ENCODE results near the gene ATP1A2. TPM values are rescaled to one million over a fixed set of nuclear protein-coding genes. Genes with fewer than 3 reads are reported as not detected.

Gene ATP1A2
- polyA plus RNA-seq, 3 donors = 4.5 to 5.1 (median 5.0) TPM

GRCh38 chr1:160144921-160145320 lies 29.4 kb downstream of the ATP1A2 start:
- no peak for DNase-seq

- no peak for DNase-seq
Observed at GRCh38 chr1:160146107-160146506, 30.5 kb downstream of the ATP1A2 start.

- DNase-seq = no peak
Observed at GRCh38 chr1:160148121-160148520, 32.6 kb downstream of the ATP1A2 start.

- no peak for DNase-seq
Observed at GRCh38 chr1:160149233-160149632, 33.7 kb downstream of the ATP1A2 start.

GRCh38 chr1:160149716-160150115 lies 34.2 kb downstream of the ATP1A2 start:
- DNase-seq = no peak

GRCh38 chr1:160151303-160151702 lies 35.7 kb downstream of the ATP1A2 start, which contains the start of gene ATP1A4:
TSS of gene ATP1A4 (plus strand) at chr1:160151603. CDS start at chr1:160152041, 438 bp downstream.
- no peak for DNase-seq

- no peak for DNase-seq
Observed at GRCh38 chr1:160154790-160155189, 39.2 kb downstream of the ATP1A2 start.

GRCh38 chr1:160156361-160156760 lies 40.8 kb downstream of the ATP1A2 start:
- no peak for DNase-seq

- no peak for DNase-seq
Observed at GRCh38 chr1:160157174-160157573, 41.6 kb downstream of the ATP1A2 start.

- DNase-seq = no peak
Observed at GRCh38 chr1:160158031-160158430, 42.5 kb downstream of the ATP1A2 start.

- no peak for DNase-seq
Observed at GRCh38 chr1:160158534-160158933, 43.0 kb downstream of the ATP1A2 start.

- DNase-seq = no peak
Observed at GRCh38 chr1:160159846-160160245, 44.3 kb downstream of the ATP1A2 start.

- DNase-seq = no peak
Observed at GRCh38 chr1:160161965-160162705, 46.6 kb downstream of the ATP1A2 start.

GRCh38 chr1:160162931-160163330 lies 47.4 kb downstream of the ATP1A2 start:
- no peak for DNase-seq

- no peak for DNase-seq
Observed at GRCh38 chr1:160163615-160164014, 48.1 kb downstream of the ATP1A2 start.

GRCh38 chr1:160164121-160164520 lies 48.6 kb downstream of the ATP1A2 start:
- DNase-seq = no peak

- DNase-seq = no peak
Observed at GRCh38 chr1:160166166-160166868, 50.8 kb downstream of the ATP1A2 start.

GRCh38 chr1:160167056-160167455 lies 51.5 kb downstream of the ATP1A2 start:
- no peak for DNase-seq

GRCh38 chr1:160167580-160167979 lies 52.0 kb downstream of the ATP1A2 start:
- no peak for DNase-seq

GRCh38 chr1:160168016-160168415 lies 52.5 kb downstream of the ATP1A2 start:
- DNase-seq = no peak

GRCh38 chr1:160168609-160169369 lies 53.2 kb downstream of the ATP1A2 start:
- no peak for DNase-seq

- no peak for DNase-seq
Observed at GRCh38 chr1:160169553-160170399, 54.2 kb downstream of the ATP1A2 start.
